Erythroblast (primary cell): ENCODE results near the gene ADRA2A.

Experiments
- GATA1 ChIP-seq: IDR thresholded peaks from 2 replicates; pipeline ENCODE4 v1.6.1; 2011; ENCODE audit warnings: low read depth, mild to moderate bottlenecking, control low read depth, low read length, moderate library complexity
- POLR2A ChIP-seq: IDR thresholded peaks from 2 replicates; pipeline ENCODE4 v1.6.1; 2011; ENCODE audit warnings: mild to moderate bottlenecking, low read length

DNA sequence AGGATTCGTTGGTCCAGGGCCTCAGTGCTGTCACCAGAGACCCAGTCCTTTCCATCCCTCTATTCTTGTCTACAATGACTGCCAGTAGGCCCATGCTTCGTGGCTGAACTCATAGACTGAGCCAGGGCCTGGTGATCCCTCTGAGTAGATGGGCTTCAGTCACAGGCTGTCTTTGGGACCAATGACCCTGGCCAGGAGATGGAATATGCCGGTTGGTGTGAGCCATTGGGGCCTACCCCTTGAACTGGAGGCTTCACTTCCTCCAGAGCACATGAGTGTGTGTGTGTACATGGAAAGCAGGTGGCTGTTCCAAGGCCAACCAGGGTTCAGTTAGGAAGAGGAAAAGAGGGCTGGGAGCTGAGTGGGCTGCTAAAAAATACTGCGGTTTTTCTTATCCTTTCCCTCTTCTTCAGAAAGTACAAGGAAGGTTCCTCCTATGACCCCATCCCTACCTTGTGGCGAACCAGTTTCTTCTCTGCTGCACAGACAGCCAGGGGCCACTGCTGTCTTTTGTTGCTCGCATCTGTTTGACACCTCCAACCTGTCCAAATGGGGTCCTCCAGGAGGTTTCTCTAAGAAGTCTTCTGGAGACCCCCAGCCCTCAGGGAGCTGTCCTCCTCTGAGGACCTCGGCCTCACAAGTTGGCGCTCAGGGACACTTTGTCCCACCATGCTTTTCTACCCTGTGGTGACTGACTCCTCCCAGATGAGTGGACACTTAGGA lies 36.6 kb downstream of the ADRA2A start:
- no peak for TF ChIP-seq POLR2A
- no peak for TF ChIP-seq GATA1
